OCI-LY7 (cell line): Measurements from ENCODE around the gene MRFAP1L1.

ENCODE experiments used
- CTCF ChIP-seq: fragments of 200-600 bp; sonication (generic); conservative IDR thresholded peaks from 2 replicates; pipeline ENCODE4 v1.5.1; 2014; ENCODE audit warnings: mild to moderate bottlenecking, antibody characterized with exemption, low read length, moderate library complexity, mixed read lengths
- EZH2phosphoT487 ChIP-seq: fragments of 200-600 bp; sonication (generic); IDR thresholded peaks from 2 replicates; pipeline ENCODE4 v1.6.1; 2018; ENCODE audit warnings: low read depth, borderline replicate concordance, mild to moderate bottlenecking, mixed run types, antibody characterized with exemption, low read length, moderate library complexity, mixed read lengths

- TF ChIP-seq CTCF = no peak
- TF ChIP-seq EZH2phosphoT487 = no peak
Observed at GRCh38 chr4:6665320-6665654, 44.4 kb downstream of the MRFAP1L1 start.
